Measurements from ENCODE around the gene DLG2.

Gene DLG2

GRCh38 chr11:84260862-84261261, 1366.3 kb downstream of the DLG2 start:
- WGBS: no CpG with 5 or more reads among the region's 1 CpG
- no peak overlapping the region for H3K23ac ChIP-seq (ENCODE audit: low read length in 2 of 2)

GRCh38 chr11:84256618-84257017, 1370.5 kb downstream of the DLG2 start:
- H3K9me3 ChIP-seq (ENCODE audit: control insufficient read depth, low read length): no peaks in the 10 kb centered on the region
- H3K27me3 ChIP-seq (ENCODE audit: control insufficient read depth in 1 of 2, insufficient read depth in 1 of 2, low read length in 2 of 2): no peaks in the 10 kb centered on the region
- DNase-seq: no peak
- no peaks in the 10 kb centered on the region for H3K36me3 ChIP-seq (ENCODE audit: control insufficient read depth in 1 of 2, insufficient read depth in 2 of 2, low read depth in 1 of 2, low read length in 2 of 2)
- no peak overlapping the region for H3K9ac ChIP-seq (ENCODE audit: low read length)
- no peak overlapping the region for H3K18ac ChIP-seq (ENCODE audit: low read depth in 1 of 2, low read length in 2 of 2)
- no peak overlapping the region for H4K8ac ChIP-seq (ENCODE audit: low read length)
- no peak overlapping the region for H2BK15ac ChIP-seq (ENCODE audit: low read depth, poor library complexity, severe bottlenecking)
- H3K79me1 ChIP-seq (replicated peaks; ENCODE audit: low read length, poor library complexity, severe bottlenecking): no peaks in the 10 kb centered on the region
- no peak overlapping the region for H3K4me2 ChIP-seq (ENCODE audit: low read length, poor library complexity, severe bottlenecking)
- H2BK120ac ChIP-seq (ENCODE audit: low read depth, low read length): no peak overlapping the region
- H4K91ac ChIP-seq (ENCODE audit: low read length): no peak overlapping the region
- no peak overlapping the region for H2AK5ac ChIP-seq (ENCODE audit: low read length, severe bottlenecking)
- WGBS: no CpG with 5 or more reads among the region's 1 CpG
- H2AFZ ChIP-seq (ENCODE audit: low read depth, low read length): no peak overlapping the region
- no peak overlapping the region for H3K14ac ChIP-seq (ENCODE audit: low read length in 2 of 2)
- H2BK12ac ChIP-seq (ENCODE audit: low read length in 2 of 2): no peak overlapping the region
- H3K4me1 ChIP-seq (ENCODE audit: control insufficient read depth, insufficient read depth, low read depth, low read length): no peaks in the 10 kb centered on the region
- no peak overlapping the region for H2BK5ac ChIP-seq (ENCODE audit: low read depth, low read length, poor library complexity, severe bottlenecking)
- H3K23ac ChIP-seq (ENCODE audit: low read length in 2 of 2): no peak overlapping the region
- H3K4me3 ChIP-seq (ENCODE audit: insufficient read depth in 1 of 2, low read depth in 1 of 2, low read length in 2 of 2): no peak overlapping the region
- H3K4ac ChIP-seq (ENCODE audit: low read depth in 1 of 2, low read length in 2 of 2): no peak overlapping the region
- no peak overlapping the region for H3K27ac ChIP-seq (ENCODE audit: low read length, poor library complexity, severe bottlenecking)

More at GRCh38 chr11:84260862-84261261, 1366.3 kb downstream of the DLG2 start:
- no peak overlapping the region for H2BK120ac ChIP-seq (ENCODE audit: low read depth, low read length)
- H4K91ac ChIP-seq (ENCODE audit: low read length): no peak overlapping the region
- no peak overlapping the region for H3K14ac ChIP-seq (ENCODE audit: low read length in 2 of 2)
- no peak overlapping the region for H2AK5ac ChIP-seq (ENCODE audit: low read length, severe bottlenecking)
- DNase-seq: no peak
- no peak overlapping the region for H2BK5ac ChIP-seq (ENCODE audit: low read depth, low read length, poor library complexity, severe bottlenecking)
- no peak overlapping the region for H3K18ac ChIP-seq (ENCODE audit: low read depth in 1 of 2, low read length in 2 of 2)
- no peak overlapping the region for H2AFZ ChIP-seq (ENCODE audit: low read depth, low read length)
- H4K8ac ChIP-seq (ENCODE audit: low read length): no peak overlapping the region
- H3K27me3 ChIP-seq (ENCODE audit: control insufficient read depth in 1 of 2, insufficient read depth in 1 of 2, low read length in 2 of 2): no peaks in the 10 kb centered on the region
- no peaks in the 10 kb centered on the region for H3K4me1 ChIP-seq (ENCODE audit: control insufficient read depth, insufficient read depth, low read depth, low read length)
- no peaks in the 10 kb centered on the region for H3K36me3 ChIP-seq (ENCODE audit: control insufficient read depth in 1 of 2, insufficient read depth in 2 of 2, low read depth in 1 of 2, low read length in 2 of 2)
- no peak overlapping the region for H3K4ac ChIP-seq (ENCODE audit: low read depth in 1 of 2, low read length in 2 of 2)
- no peaks in the 10 kb centered on the region for H3K9me3 ChIP-seq (ENCODE audit: control insufficient read depth, low read length)
- no peak overlapping the region for H3K9ac ChIP-seq (ENCODE audit: low read length)
- no peak overlapping the region for H3K27ac ChIP-seq (ENCODE audit: low read length, poor library complexity, severe bottlenecking)
- no peak overlapping the region for H3K4me3 ChIP-seq (ENCODE audit: insufficient read depth in 1 of 2, low read depth in 1 of 2, low read length in 2 of 2)
- H2BK12ac ChIP-seq (ENCODE audit: low read length in 2 of 2): no peak overlapping the region
- H3K4me2 ChIP-seq (ENCODE audit: low read length, poor library complexity, severe bottlenecking): no peak overlapping the region
- no peak overlapping the region for H2BK15ac ChIP-seq (ENCODE audit: low read depth, poor library complexity, severe bottlenecking)
- H3K79me1 ChIP-seq (replicated peaks; ENCODE audit: low read length, poor library complexity, severe bottlenecking): no peaks in the 10 kb centered on the region

- no peaks in the 10 kb centered on the region for H3K79me1 ChIP-seq (replicated peaks; ENCODE audit: low read length, poor library complexity, severe bottlenecking)
- no peaks in the 10 kb centered on the region for H3K9me3 ChIP-seq (ENCODE audit: control insufficient read depth, low read length)
- no peaks in the 10 kb centered on the region for H3K4me1 ChIP-seq (ENCODE audit: control insufficient read depth, insufficient read depth, low read depth, low read length)
- H3K18ac ChIP-seq (ENCODE audit: low read depth in 1 of 2, low read length in 2 of 2): no peak overlapping the region
- H3K36me3 ChIP-seq (ENCODE audit: control insufficient read depth in 1 of 2, insufficient read depth in 2 of 2, low read depth in 1 of 2, low read length in 2 of 2): no peaks in the 10 kb centered on the region
- H4K91ac ChIP-seq (ENCODE audit: low read length): no peak overlapping the region
- H3K4ac ChIP-seq (ENCODE audit: low read depth in 1 of 2, low read length in 2 of 2): no peak overlapping the region
- no peak overlapping the region for H4K8ac ChIP-seq (ENCODE audit: low read length)
- no peak overlapping the region for H3K23ac ChIP-seq (ENCODE audit: low read length in 2 of 2)
- no peak overlapping the region for H2BK5ac ChIP-seq (ENCODE audit: low read depth, low read length, poor library complexity, severe bottlenecking)
- no peak overlapping the region for H2AFZ ChIP-seq (ENCODE audit: low read depth, low read length)
- H3K9ac ChIP-seq (ENCODE audit: low read length): no peak overlapping the region
- H3K14ac ChIP-seq (ENCODE audit: low read length in 2 of 2): no peak overlapping the region
- no peak overlapping the region for H3K4me2 ChIP-seq (ENCODE audit: low read length, poor library complexity, severe bottlenecking)
- no peak overlapping the region for H3K27ac ChIP-seq (ENCODE audit: low read length, poor library complexity, severe bottlenecking)
- no peak overlapping the region for H2BK120ac ChIP-seq (ENCODE audit: low read depth, low read length)
- DNase-seq: no peak
- H3K4me3 ChIP-seq (ENCODE audit: insufficient read depth in 1 of 2, low read depth in 1 of 2, low read length in 2 of 2): no peak overlapping the region
- H2AK5ac ChIP-seq (ENCODE audit: low read length, severe bottlenecking): no peak overlapping the region
- WGBS: 93% methylated on average over 3 of the region's 5 CpGs
- H2BK15ac ChIP-seq (ENCODE audit: low read depth, poor library complexity, severe bottlenecking): no peak overlapping the region
- H3K27me3 ChIP-seq (ENCODE audit: control insufficient read depth in 1 of 2, insufficient read depth in 1 of 2, low read length in 2 of 2): no peaks in the 10 kb centered on the region
- no peak overlapping the region for H2BK12ac ChIP-seq (ENCODE audit: low read length in 2 of 2)
Measured at GRCh38 chr11:84255483-84255882, 1371.7 kb downstream of the DLG2 start.

GRCh38 chr11:84250834-84251613, 1376.1 kb downstream of the DLG2 start:
- H2AFZ ChIP-seq (ENCODE audit: low read depth, low read length): no peak overlapping the region

More at GRCh38 chr11:84250834-84251613, 1376.1 kb downstream of the DLG2 start:
- Histone ChIP-seq H3K4me2 (ENCODE audit: low read length, poor library complexity, severe bottlenecking) (no peak overlapping the region), H3K27ac (ENCODE audit: low read length, poor library complexity, severe bottlenecking) (no peak overlapping the region), H3K36me3 (ENCODE audit: control insufficient read depth in 1 of 2, insufficient read depth in 2 of 2, low read depth in 1 of 2, low read length in 2 of 2) (no peaks in the 10 kb centered on the region), H3K79me1 (replicated peaks; ENCODE audit: low read length, poor library complexity, severe bottlenecking) (no peaks in the 10 kb centered on the region), H3K23ac (ENCODE audit: low read length in 2 of 2) (no peak overlapping the region), H3K18ac (ENCODE audit: low read depth in 1 of 2, low read length in 2 of 2) (no peak overlapping the region), H2BK15ac (ENCODE audit: low read depth, poor library complexity, severe bottlenecking) (no peak overlapping the region), H3K9me3 (ENCODE audit: control insufficient read depth, low read length) (no peaks in the 10 kb centered on the region), H2BK5ac (ENCODE audit: low read depth, low read length, poor library complexity, severe bottlenecking) (no peak overlapping the region), H2BK120ac (ENCODE audit: low read depth, low read length) (no peak overlapping the region), H2AK5ac (ENCODE audit: low read length, severe bottlenecking) (no peak overlapping the region), H3K4ac (ENCODE audit: low read depth in 1 of 2, low read length in 2 of 2) (no peak overlapping the region), H3K9ac (ENCODE audit: low read length) (no peak overlapping the region), H4K91ac (ENCODE audit: low read length) (no peak overlapping the region), H3K14ac (ENCODE audit: low read length in 2 of 2) (no peak overlapping the region), H4K8ac (ENCODE audit: low read length) (no peak overlapping the region), H2BK12ac (ENCODE audit: low read length in 2 of 2) (no peak overlapping the region), H3K4me1 (ENCODE audit: control insufficient read depth, insufficient read depth, low read depth, low read length) (no peaks in the 10 kb centered on the region), H3K4me3 (ENCODE audit: insufficient read depth in 1 of 2, low read depth in 1 of 2, low read length in 2 of 2) (no peak overlapping the region), H3K27me3 (ENCODE audit: control insufficient read depth in 1 of 2, insufficient read depth in 1 of 2, low read length in 2 of 2) (no peaks in the 10 kb centered on the region)
- DNase-seq: no peak
- WGBS: no CpG with 5 or more reads among the region's 2 CpGs

All from mesenchymal stem cell (in vitro differentiated cells and primary cell).